ENCODE measurements around the gene ARHGEF9.

The ARHGEF9 gene

DNA sequence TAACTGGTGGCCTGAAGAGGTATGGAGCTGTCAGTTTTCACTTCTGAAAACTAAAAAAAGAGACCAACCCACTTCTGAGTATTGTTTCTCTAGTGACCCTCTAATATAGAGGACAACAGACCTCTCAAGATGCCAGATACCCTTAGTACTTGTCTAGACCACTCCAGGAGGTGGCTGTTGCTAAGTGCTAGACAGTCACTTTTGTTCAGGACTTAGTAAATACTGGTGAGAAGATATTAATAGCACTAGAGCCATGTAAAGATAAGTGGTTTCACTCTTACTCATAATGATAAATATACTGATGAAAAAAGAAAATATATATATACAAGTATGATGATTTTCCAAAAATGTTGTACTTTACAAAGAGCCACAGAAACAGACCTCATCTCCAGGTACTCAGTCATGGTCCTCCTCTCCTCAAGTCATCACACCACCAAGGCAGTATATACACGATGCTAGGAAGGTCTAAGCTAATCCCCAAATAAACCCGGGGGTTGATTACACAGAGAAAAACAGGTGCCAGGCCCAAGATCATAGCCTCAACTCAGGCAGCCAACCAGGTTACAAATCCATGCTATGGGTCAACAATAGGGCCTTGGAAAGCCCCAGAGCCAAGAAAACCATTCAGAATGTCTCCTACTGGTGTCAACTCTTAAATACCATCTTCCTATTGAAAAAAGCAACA is 66.9 kb downstream of the ARHGEF9 start:
- Histone ChIP-seq H3K4me1 (no peaks in the 10 kb centered on the region), H3K4me2 (ENCODE audit: low read length) (no peak overlapping the region), H3K27me3 (ENCODE audit: control insufficient read depth, insufficient read depth, low read length) (no peaks in the 10 kb centered on the region), H2AFZ (no peak overlapping the region), H3K36me3 (ENCODE audit: control insufficient read depth, insufficient read depth, low read length) (no peaks in the 10 kb centered on the region), H3K9ac (no peak overlapping the region), H3K27ac (no peak overlapping the region), H3K4me3 (ENCODE audit: low read depth, low read length) (no peak overlapping the region), H3K79me2 (no peaks in the 10 kb centered on the region), H3K9me3 (ENCODE audit: control insufficient read depth, low read length) (no peaks in the 10 kb centered on the region)
- TF ChIP-seq CTCF (IDR thresholded peaks at IDR 0.05), result no peak

- no peak overlapping the region for H3K4me2 ChIP-seq (ENCODE audit: low read length)
- no peaks in the 10 kb centered on the region for H3K36me3 ChIP-seq (ENCODE audit: control insufficient read depth, insufficient read depth, low read length)
- no peaks in the 10 kb centered on the region for H3K79me2 ChIP-seq
- no peak for TF ChIP-seq CTCF (IDR thresholded peaks at IDR 0.05)
- H3K4me3 ChIP-seq (ENCODE audit: low read depth, low read length), result no peak overlapping the region
- H3K27ac ChIP-seq, result no peak overlapping the region
- no peak overlapping the region for H3K9ac ChIP-seq
- no peaks in the 10 kb centered on the region for H3K4me1 ChIP-seq
- no peaks in the 10 kb centered on the region for H3K27me3 ChIP-seq (ENCODE audit: control insufficient read depth, insufficient read depth, low read length)
- H3K9me3 ChIP-seq (ENCODE audit: control insufficient read depth, low read length), result no peaks in the 10 kb centered on the region
- no peak overlapping the region for H2AFZ ChIP-seq
These were observed 71.5 kb downstream of the ARHGEF9 start for GRCh38 chrX:63713526-63713925.

DNA sequence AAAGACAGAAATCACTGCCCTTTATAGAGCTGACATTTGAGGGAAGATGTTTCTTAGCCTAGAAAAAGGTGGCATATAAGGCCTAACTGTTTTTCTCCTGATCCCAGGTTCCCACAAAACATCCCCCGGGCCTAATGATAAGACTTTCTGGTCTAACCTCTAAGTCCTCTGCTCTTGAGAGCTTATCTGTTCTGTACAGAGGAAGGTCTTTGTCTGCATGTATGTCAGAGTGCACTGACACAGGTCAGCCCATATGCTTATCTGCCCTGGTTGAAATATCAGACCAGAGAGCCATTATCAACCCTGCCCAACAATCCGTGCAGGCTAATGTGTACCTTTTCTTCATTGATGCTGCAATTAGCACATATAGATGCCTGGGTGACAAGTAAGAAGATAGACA is 76.2 kb downstream of the ARHGEF9 start:
- no peaks in the 10 kb centered on the region for H3K36me3 ChIP-seq (ENCODE audit: control insufficient read depth, insufficient read depth, low read length)
- no peak overlapping the region for H3K9ac ChIP-seq
- H3K4me1 ChIP-seq, result no peaks in the 10 kb centered on the region
- H3K27ac ChIP-seq, result no peak overlapping the region
- no peaks in the 10 kb centered on the region for H3K9me3 ChIP-seq (ENCODE audit: control insufficient read depth, low read length)
- no peak overlapping the region for H3K4me3 ChIP-seq (ENCODE audit: low read depth, low read length)
- H3K4me2 ChIP-seq (ENCODE audit: low read length), result no peak overlapping the region
- no peaks in the 10 kb centered on the region for H3K79me2 ChIP-seq
- no peak for TF ChIP-seq CTCF (IDR thresholded peaks at IDR 0.05)
- no peaks in the 10 kb centered on the region for H3K27me3 ChIP-seq (ENCODE audit: control insufficient read depth, insufficient read depth, low read length)
- H2AFZ ChIP-seq, result no peak overlapping the region

DNA sequence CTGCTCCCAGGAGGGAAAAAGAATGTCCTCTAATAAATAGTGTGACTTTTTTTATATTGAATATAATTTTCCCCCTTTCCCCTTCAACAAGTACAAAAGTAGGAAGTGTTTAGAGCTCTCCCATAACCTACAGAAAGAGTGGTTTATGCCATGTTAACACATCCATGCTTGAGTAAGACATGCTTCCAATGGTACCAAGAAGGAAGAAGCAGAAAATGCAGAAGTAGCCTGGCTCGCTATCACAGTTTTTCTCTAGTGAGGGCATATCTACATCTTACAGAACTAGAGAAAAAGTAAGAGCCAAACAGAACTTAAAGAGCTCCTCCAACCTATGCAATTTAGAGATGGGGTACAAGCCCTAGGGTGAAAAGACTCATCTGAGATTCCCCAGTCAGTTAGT is 82.5 kb downstream of the ARHGEF9 start:
- Histone ChIP-seq H3K27me3 (ENCODE audit: control insufficient read depth, insufficient read depth, low read length) (no peaks in the 10 kb centered on the region), H3K27ac (no peak overlapping the region), H3K36me3 (ENCODE audit: control insufficient read depth, insufficient read depth, low read length) (no peaks in the 10 kb centered on the region), H3K79me2 (no peaks in the 10 kb centered on the region), H2AFZ (no peak overlapping the region), H3K4me2 (ENCODE audit: low read length) (no peak overlapping the region), H3K4me1 (no peaks in the 10 kb centered on the region), H3K9me3 (ENCODE audit: control insufficient read depth, low read length) (no peaks in the 10 kb centered on the region), H3K4me3 (ENCODE audit: low read depth, low read length) (no peak overlapping the region), H3K9ac (no peak overlapping the region)
- TF ChIP-seq CTCF (IDR thresholded peaks at IDR 0.05), result no peak

Data from parathyroid adenoma (tissue), 2 donors.